AG04450 (cell line): ENCODE measurements around the gene ISCU. TPM values are rescaled to one million over a fixed set of nuclear protein-coding genes. Genes with fewer than 3 reads are reported as not detected.
"Not testable (repeated sequence)": the region's sequence is repeated elsewhere in the genome, so short reads cannot be mapped to it uniquely, and the experiment has no call there.

Source experiments
- CTCF ChIA-PET: fragments of 300-600, 350-600 bp; formaldehyde crosslinking; extraction: SDS; loops from one replicate; lab custom pipeline; 2022; ENCODE audit warnings: antibody characterized with exemption, inconsistent platforms; lab: Charles Lee
- POLR2A ChIA-PET: fragments of 350-600 bp; formaldehyde crosslinking; extraction: SDS; loops from one replicate; lab custom pipeline; 2021; ENCODE audit warnings: antibody characterized with exemption, inconsistent platforms; lab: Yijun Ruan, JAX
- DNase-seq: peaks from one replicate; pipeline ENCODE4 v3.0.0-alpha.2; 2011; ENCODE audit warnings: low read depth, low spot score
- H3K27ac ChIP-seq: one replicate; pipeline ENCODE4 v1.5.1; 2012; ENCODE audit warnings: low read depth, low read length, control low read depth
- H3K27me3 ChIP-seq: one replicate; pipeline ENCODE4 v1.6.0; 2012; ENCODE audit warnings: low read length; ENCODE audit not compliant: control insufficient read depth, insufficient read depth
- H3K4me3 ChIP-seq: 2 replicates; pipeline ENCODE4 v1.5.1; 2011; ENCODE audit warnings: mild to moderate bottlenecking, low read depth, low read length, control low read depth
- H3K9me3 ChIP-seq: 2 replicates; pipeline ENCODE4 v1.5.1; 2012; ENCODE audit warnings: low read length; ENCODE audit not compliant: control insufficient read depth, insufficient read depth
- CTCF ChIP-seq: IDR thresholded peaks from 2 replicates; pipeline ENCODE4 v1.5.1; 2011; ENCODE audit warnings: low read depth, low read length, control low read depth, inconsistent platforms
- polyA plus RNA-seq: library from polyadenylated mRNA; depleted of rRNA; stranded (reverse); fragments of >200 nt; gene quantifications from 2 replicates; pipeline ENCODE4 v1.2.3, GENCODE V29; 2011

Gene ISCU
- polyA plus RNA-seq, 1 experiment: 184 TPM

- POLR2A ChIA-PET: no interaction called here
- H3K9me3 ChIP-seq: no peaks in the 10 kb centered on the region; the same call in 1 of the 2 replicates
- CTCF ChIA-PET: interaction anchor here (0.6 to 3.0 kb wide), 4 partner anchors 16 to 911 kb away, joined by 3 to 12 read pairs (median 6); no protein-coding TSS in a partner anchor
- TF ChIP-seq CTCF: no peak
- H3K4me3 ChIP-seq: no peak overlapping the region
- H3K27ac ChIP-seq: no peak overlapping the region
- H3K27me3 ChIP-seq: peaks cover 2% of the 10 kb centered on the region
- no peak for DNase-seq
These were observed 23.9 kb downstream of the ISCU start for GRCh38 chr12:108586306-108586705.

- ChIA-PET POLR2A (no interaction called here), CTCF (interaction anchor here (1.6 to 2.4 kb wide), 2 partner anchors 17 to 30 kb away, joined by 10 to 12 read pairs; no protein-coding TSS in a partner anchor)
- DNase-seq: no peak
- no peak for TF ChIP-seq CTCF
- no peaks in the 10 kb centered on the region; the same call in 1 of the 2 replicates for H3K9me3 ChIP-seq
- no peaks in the 10 kb centered on the region for H3K27me3 ChIP-seq
- H3K4me3 ChIP-seq: no peak overlapping the region
- no peak overlapping the region for H3K27ac ChIP-seq
These were observed 25.4 kb downstream of the ISCU start for GRCh38 chr12:108587826-108588225.

- TF ChIP-seq CTCF: no peak
- ChIA-PET POLR2A (interaction anchor here (0.7 to 1.0 kb wide), 2 partner anchors 9 kb away, joined by 3 read pairs; partner anchors contain the start of gene TMEM119), CTCF (interaction anchor here (1.1 to 2.4 kb wide), 4 partner anchors 18 to 29 kb away, joined by 3 to 12 read pairs (median 8); no protein-coding TSS in a partner anchor)
- Histone ChIP-seq H3K27me3 (no peaks in the 10 kb centered on the region), H3K9me3 (no peaks in the 10 kb centered on the region; the same call in 1 of the 2 replicates), H3K27ac (no peak overlapping the region), H3K4me3 (no peak overlapping the region)
- no peak for DNase-seq
These were observed 26.8 kb downstream of the ISCU start for GRCh38 chr12:108589028-108589839.

- CTCF ChIA-PET: interaction anchor here (0.8 to 1.4 kb wide), 3 partner anchors 19 to 28 kb away, joined by 3 to 7 read pairs (median 3); no protein-coding TSS in a partner anchor
- Histone ChIP-seq H3K9me3 (no peaks in the 10 kb centered on the region; the same call in 1 of the 2 replicates), H3K27ac (no peak overlapping the region), H3K27me3 (no peaks in the 10 kb centered on the region), H3K4me3 (no peak overlapping the region)
- POLR2A ChIA-PET: interaction anchor here (0.7 kb wide), 1 partner anchor 9 kb away, joined by 3 read pairs; no protein-coding TSS in a partner anchor
- DNase-seq: no peak
- TF ChIP-seq CTCF: no peak
These were observed 27.4 kb downstream of the ISCU start for GRCh38 chr12:108589840-108590229.

GRCh38 chr12:108590463-108590862 is 28.1 kb downstream of the ISCU start:
- POLR2A ChIA-PET: not testable (repeated sequence)
- CTCF ChIA-PET: interaction anchor here (0.8 to 1.4 kb wide), 2 partner anchors 20 to 27 kb away, joined by 3 read pairs; no protein-coding TSS in a partner anchor

More at GRCh38 chr12:108590463-108590862, 28.1 kb downstream of the ISCU start:
- H3K27me3 ChIP-seq, H3K4me3 ChIP-seq, H3K27ac ChIP-seq, H3K9me3 ChIP-seq, DNase-seq: not testable (repeated sequence)
